Measurements from ENCODE around the gene OR5P2.
"Not testable (repeated sequence)": the region's sequence is repeated elsewhere in the genome, so short reads cannot be mapped to it uniquely, and the experiment has no call there.

The OR5P2 gene, protein sequence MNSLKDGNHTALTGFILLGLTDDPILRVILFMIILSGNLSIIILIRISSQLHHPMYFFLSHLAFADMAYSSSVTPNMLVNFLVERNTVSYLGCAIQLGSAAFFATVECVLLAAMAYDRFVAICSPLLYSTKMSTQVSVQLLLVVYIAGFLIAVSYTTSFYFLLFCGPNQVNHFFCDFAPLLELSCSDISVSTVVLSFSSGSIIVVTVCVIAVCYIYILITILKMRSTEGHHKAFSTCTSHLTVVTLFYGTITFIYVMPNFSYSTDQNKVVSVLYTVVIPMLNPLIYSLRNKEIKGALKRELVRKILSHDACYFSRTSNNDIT

GRCh38 chr11:7796842-7797241, at the start of gene OR5P2:
Gene OR5P2, minus strand, starts transcription at chr11:7796942. Its CDS starts 0 bp downstream, at chr11:7796942.
- DNase-seq = no peak

GRCh38 chr11:7846003-7846402, 49.3 kb upstream of the OR5P2 start:
- DNase-seq = no peak

DNA sequence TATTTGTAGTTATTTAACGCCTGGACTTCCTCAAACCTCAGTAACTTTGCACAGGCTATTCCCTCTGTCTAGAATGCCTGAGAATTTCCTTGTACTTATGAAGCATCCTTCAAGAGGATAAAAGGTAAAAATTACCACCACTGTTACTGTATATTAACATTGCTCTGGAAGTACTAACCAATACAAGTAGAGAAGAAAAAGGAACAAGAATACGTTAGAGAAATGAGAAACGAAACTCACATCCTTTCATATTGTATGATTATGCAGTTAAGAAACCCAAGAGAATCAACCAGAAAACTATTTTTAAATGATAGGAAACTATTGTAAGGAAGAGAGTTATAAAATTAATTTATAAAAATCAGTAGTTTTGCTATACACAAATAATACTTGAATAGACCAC, 48.2 kb upstream of the OR5P2 start:
- DNase-seq = no peak

GRCh38 chr11:7844521-7844920, 47.8 kb upstream of the OR5P2 start:
- no peak for DNase-seq

GRCh38 chr11:7840578-7840977, 43.8 kb upstream of the OR5P2 start:
- no peak for DNase-seq

DNA sequence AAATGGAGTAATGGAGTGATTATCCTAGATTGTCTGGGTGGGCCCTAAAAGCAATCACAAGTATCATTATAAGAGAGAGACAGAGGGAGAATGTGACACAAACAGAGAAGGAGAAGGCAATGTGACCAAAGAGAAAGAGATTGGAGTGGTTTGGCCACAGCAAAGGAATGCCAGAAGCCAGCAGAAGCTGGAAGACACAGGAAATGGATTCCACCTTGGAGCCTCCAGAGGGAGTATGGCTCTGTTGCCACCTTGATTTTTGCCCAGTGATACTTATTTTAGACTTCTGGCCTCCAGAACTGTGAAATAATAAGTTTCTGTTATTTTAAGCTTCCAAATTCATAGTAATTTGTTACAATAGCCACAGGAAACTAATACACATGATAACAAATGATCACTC, 36.8 kb upstream of the OR5P2 start:
- DNase-seq = no peak

- DNase-seq = no peak
These were observed 34.0 kb upstream of the OR5P2 start, which contains the start of gene OR5P3 for GRCh38 chr11:7830740-7831139. Gene OR5P3, minus strand, starts transcription at chr11:7830840.

DNA sequence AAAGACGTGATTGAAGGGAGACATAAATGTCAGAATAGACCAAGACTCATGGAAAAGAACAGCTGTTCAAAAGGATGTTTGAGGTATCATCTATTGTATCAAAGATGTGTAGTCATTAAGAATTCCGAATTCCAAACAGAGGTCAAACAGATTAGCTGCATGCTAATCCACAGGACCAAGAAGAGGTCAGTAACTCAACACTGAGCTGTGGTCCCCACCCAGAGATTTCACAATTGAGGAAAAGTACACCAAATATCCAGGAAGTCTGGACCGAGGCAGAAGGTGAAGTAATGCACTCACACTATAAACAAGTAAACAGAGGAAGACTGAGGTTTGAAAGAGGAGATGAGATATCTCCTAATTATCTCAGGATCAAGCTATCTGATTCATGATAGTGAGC, 29.6 kb upstream of the OR5P2 start:
- no peak for DNase-seq

- DNase-seq = not testable (repeated sequence)
These were observed 23.7 kb upstream of the OR5P2 start for GRCh38 chr11:7820417-7820816.

- DNase-seq = not testable (repeated sequence)
These were observed 18.2 kb upstream of the OR5P2 start for GRCh38 chr11:7814897-7815296.

GRCh38 chr11:7810301-7810700, 13.6 kb upstream of the OR5P2 start:
- not testable (repeated sequence) for DNase-seq

GRCh38 chr11:7793233-7793632, 3.5 kb downstream of the OR5P2 start:
- no peak for DNase-seq

- DNase-seq = no peak
These were observed 9.5 kb downstream of the OR5P2 start for GRCh38 chr11:7787239-7787638.

- no peak for DNase-seq
These were observed 21.1 kb downstream of the OR5P2 start for GRCh38 chr11:7775689-7776088.

DNA sequence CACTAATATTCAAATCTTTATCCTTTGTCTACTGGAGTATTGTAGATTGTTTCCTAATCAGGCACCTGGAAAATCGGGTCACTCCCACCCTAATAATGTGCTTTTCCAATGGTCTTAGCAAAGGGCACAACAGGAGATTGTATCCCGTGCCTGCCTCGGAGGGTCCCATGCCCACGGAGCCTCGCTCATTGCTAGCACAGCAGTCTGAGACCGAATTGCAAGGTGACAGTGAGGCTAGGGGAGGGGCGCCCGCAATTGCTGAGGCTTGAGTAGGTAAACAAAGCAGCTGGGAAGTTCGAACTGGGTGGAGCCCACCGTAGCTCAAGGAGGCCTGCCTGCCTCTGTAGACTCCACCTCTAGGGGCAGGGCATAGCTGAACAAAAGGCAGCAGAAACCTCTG, 32.4 kb downstream of the OR5P2 start:
- DNase-seq = not testable (repeated sequence)

DNA sequence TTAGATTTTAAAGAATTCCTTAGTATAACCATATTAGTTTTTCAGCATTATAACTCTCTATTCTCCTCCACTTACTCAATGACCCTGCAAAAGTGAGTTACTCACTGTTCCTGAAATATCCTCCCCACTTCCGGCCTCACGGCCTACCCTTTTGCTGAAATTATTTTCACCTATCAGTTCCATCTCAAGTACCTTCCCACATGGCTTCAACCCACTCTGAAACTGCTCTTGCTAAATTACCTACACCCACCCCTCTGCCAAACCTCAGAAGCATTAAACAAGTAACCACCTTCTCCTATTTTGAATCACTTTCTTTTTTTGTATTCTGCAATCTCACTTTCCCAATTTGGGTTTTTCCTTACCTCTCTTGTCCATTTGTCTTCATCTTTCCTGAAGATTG, 37.7 kb downstream of the OR5P2 start:
- DNase-seq = no peak

- DNase-seq = no peak
These were observed 47.3 kb downstream of the OR5P2 start for GRCh38 chr11:7749456-7749855.
